ENCODE data around the gene INS.

The INS gene

GRCh38 chr11:2165571-2165970, 4.6 kb upstream of the INS start:
- no peaks in the 10 kb centered on the region for H3K36me3 ChIP-seq (ENCODE audit: low read depth)
- no peaks in the 10 kb centered on the region for H3K27me3 ChIP-seq (ENCODE audit: insufficient read depth, poor library complexity, severe bottlenecking)
- DNase-seq (ENCODE audit: low spot score) (no peak), ATAC-seq (ENCODE audit: low read depth) (no peak)
- H3K9me3 ChIP-seq (ENCODE audit: severe bottlenecking): no peaks in the 10 kb centered on the region
- no peak for TF ChIP-seq CTCF (IDR thresholded peaks at IDR 0.05; ENCODE audit: poor library complexity, severe bottlenecking)
- H3K4me3 ChIP-seq (ENCODE audit: severe bottlenecking): no peak overlapping the region
- no peaks in the 10 kb centered on the region for H3K4me1 ChIP-seq (ENCODE audit: insufficient read depth, poor library complexity, severe bottlenecking)
- H3K27ac ChIP-seq (ENCODE audit: poor library complexity, severe bottlenecking): no peak overlapping the region

GRCh38 chr11:2164861-2165555, 4.0 kb upstream of the INS start:
- no peaks in the 10 kb centered on the region for H3K9me3 ChIP-seq (ENCODE audit: severe bottlenecking)
- H3K4me1 ChIP-seq (ENCODE audit: insufficient read depth, poor library complexity, severe bottlenecking): no peaks in the 10 kb centered on the region
- H3K4me3 ChIP-seq (ENCODE audit: severe bottlenecking): no peak overlapping the region
- no peak for TF ChIP-seq CTCF (IDR thresholded peaks at IDR 0.05; ENCODE audit: poor library complexity, severe bottlenecking)
- no peaks in the 10 kb centered on the region for H3K36me3 ChIP-seq (ENCODE audit: low read depth)
- DNase-seq (ENCODE audit: low spot score): no peak
- no peak for ATAC-seq (ENCODE audit: low read depth)
- no peaks in the 10 kb centered on the region for H3K27me3 ChIP-seq (ENCODE audit: insufficient read depth, poor library complexity, severe bottlenecking)
- no peak overlapping the region for H3K27ac ChIP-seq (ENCODE audit: poor library complexity, severe bottlenecking)

- H3K9me3 ChIP-seq (ENCODE audit: severe bottlenecking): no peaks in the 10 kb centered on the region
- H3K27ac ChIP-seq (ENCODE audit: poor library complexity, severe bottlenecking): no peak overlapping the region
- DNase-seq (ENCODE audit: low spot score): no peak
- H3K27me3 ChIP-seq (ENCODE audit: insufficient read depth, poor library complexity, severe bottlenecking): no peaks in the 10 kb centered on the region
- no peak for ATAC-seq (ENCODE audit: low read depth)
- TF ChIP-seq CTCF (IDR thresholded peaks at IDR 0.05; ENCODE audit: poor library complexity, severe bottlenecking): no peak
- no peak overlapping the region for H3K4me3 ChIP-seq (ENCODE audit: severe bottlenecking)
- no peaks in the 10 kb centered on the region for H3K36me3 ChIP-seq (ENCODE audit: low read depth)
- no peaks in the 10 kb centered on the region for H3K4me1 ChIP-seq (ENCODE audit: insufficient read depth, poor library complexity, severe bottlenecking)
These were observed 3.1 kb upstream of the INS start for GRCh38 chr11:2164081-2164480.

GRCh38 chr11:2163428-2163978, 2.5 kb upstream of the INS start:
- no peaks in the 10 kb centered on the region for H3K27me3 ChIP-seq (ENCODE audit: insufficient read depth, poor library complexity, severe bottlenecking)
- no peak overlapping the region for H3K4me3 ChIP-seq (ENCODE audit: severe bottlenecking)
- no peak for DNase-seq (ENCODE audit: low spot score)
- no peaks in the 10 kb centered on the region for H3K36me3 ChIP-seq (ENCODE audit: low read depth)
- no peak for ATAC-seq (ENCODE audit: low read depth)
- no peak overlapping the region for H3K27ac ChIP-seq (ENCODE audit: poor library complexity, severe bottlenecking)
- no peak for TF ChIP-seq CTCF (IDR thresholded peaks at IDR 0.05; ENCODE audit: poor library complexity, severe bottlenecking)
- no peaks in the 10 kb centered on the region for H3K9me3 ChIP-seq (ENCODE audit: severe bottlenecking)
- H3K4me1 ChIP-seq (ENCODE audit: insufficient read depth, poor library complexity, severe bottlenecking): no peaks in the 10 kb centered on the region
